Stomach (tissue), 9 donors: ENCODE measurements around the gene RALBP1. TPM values are rescaled to one million over a fixed set of nuclear protein-coding genes. Genes with fewer than 3 reads are reported as not detected.

ENCODE experiments used
- DNase-seq, 2 donors: peaks; one replicate each; pipeline versions ENCODE4 v3.0.0 to v3.0.0-alpha.2; 2013 to 2019
- H3K27ac ChIP-seq, 5 donors: fragments of 200-600 bp in 4 of 5; sonication (generic) in 4 of 5; one replicate each; pipeline ENCODE4 v1.5.1; 2013 to 2019; ENCODE audit warnings: mild to moderate bottlenecking in 1 of 5, moderate library complexity in 1 of 5
- H3K27me3 ChIP-seq, 3 donors: fragments of 200-600 bp; sonication (generic); one replicate each; pipeline ENCODE4 v1.5.1; 2017 to 2019; ENCODE audit warnings: mixed run types in 1 of 3
- H3K36me3 ChIP-seq, 4 donors: fragments of 200-600 bp; sonication (generic); 1 replicate in 3 of 4; 2 replicates in 1 of 4; pipeline ENCODE4 v1.5.1; 2016 to 2019
- H3K4me1 ChIP-seq, 4 donors: fragments of 200-600 bp; sonication (generic); one replicate each; pipeline ENCODE4 v1.5.1; 2016 to 2019
- H3K4me3 ChIP-seq, 4 donors: fragments of 200-600 bp; sonication (generic) in 3 of 4; one replicate each; pipeline ENCODE4 v1.5.1; 2016 to 2019; ENCODE audit warnings: mild to moderate bottlenecking in 1 of 4
- H3K9me3 ChIP-seq, 4 donors: fragments of 200-600 bp; sonication (generic); one replicate each; pipeline ENCODE4 v1.5.1; 2016 to 2019
- CTCF ChIP-seq, 7 experiments: fragments of 450-650 bp in 4 of 7; fragments of 200-600 bp in 3 of 7; sonication (generic) in 3 of 7; IDR thresholded peaks; one replicate each; pipeline ENCODE4 v1.5.1; 2016 to 2019; ENCODE audit warnings: antibody characterized with exemption in 7 of 7, control low read depth in 2 of 7, mild to moderate bottlenecking in 1 of 7
- EP300 ChIP-seq: sonication (generic); formaldehyde crosslinking; IDR thresholded peaks from one replicate; pipeline ENCODE4 v1.6.1; 2017; ENCODE audit warnings: antibody characterized with exemption
- POLR2A ChIP-seq, 4 donors: fragments of 450-650 bp; IDR thresholded peaks; one replicate each; pipeline ENCODE4 v1.6.1; 2016; ENCODE audit warnings: antibody characterized with exemption in 4 of 4, control low read depth in 2 of 4, mild to moderate bottlenecking in 1 of 4, moderate library complexity in 1 of 4
- POLR2AphosphoS5 ChIP-seq, 3 donors: sonication (generic); formaldehyde crosslinking; IDR thresholded peaks; one replicate each; pipeline ENCODE4 v1.6.1; 2016; ENCODE audit warnings: antibody characterized with exemption in 3 of 3
- WGBS, 5 donors: extraction: QIAGEN DNeasy Blood & Tissue Kit in 3 of 5; methylation state at CpG; one replicate each; pipeline versions ENCODE4 v1.1.5 to v1.1.7; 2013 to 2018; 5-methylcytosine and 5-hydroxymethylcytosine counted together
- intact Hi-C: fragments of 100-400 bp; cut with DNase I; formaldehyde crosslinking; loops from one replicate; pipeline ENCODE4 v1.15.1; 2023; ENCODE audit warnings: low total_unique reads
- polyA plus RNA-seq, 3 donors: library from polyadenylated mRNA; stranded (reverse); fragments of 200-250 nt; gene quantifications; one replicate each; pipeline ENCODE4 v1.2.3, GENCODE V29; 2013
- small RNA-seq, 4 donors: library from RNA; depleted of rRNA; stranded (forward); fragments of <200 nt; gene quantifications; one replicate each; pipeline ENCODE3, GENCODE V24; 2016
- total RNA-seq, 5 donors: library from RNA; depleted of rRNA; stranded (reverse); fragments of >200 nt; gene quantifications; one replicate each; pipeline versions ENCODE4 v1.1.0 to v1.2.3, GENCODE V29; 2014 to 2016
- donor health status: healthy with polysubstance abuse.
- donor health status: Bipolar disorder and iron deficiency.
- donor health status: healthy.

The RALBP1 gene
- total and polyA plus RNA-seq, 8 donors = 15.2 to 182 (median 43.6) TPM

- no peak for TF ChIP-seq EP300
- TF ChIP-seq CTCF (IDR thresholded peaks at IDR 0.05) = no peak
- TF ChIP-seq POLR2A (IDR thresholded peaks at IDR 0.05) = no peak
- no peak for TF ChIP-seq POLR2AphosphoS5 (IDR thresholded peaks at IDR 0.05)
- 90 to 95% (median 93%) methylated on average over 9 of the region's 9 CpGs for WGBS, 5 donors
- Histone ChIP-seq H3K4me3 (no peak overlapping the region), H3K9me3 (no peaks in the 10 kb centered on the region), H3K36me3 (peaks cover 9 to 71% (median 56%) of the 10 kb centered on the region in 4 donors), H3K27ac (no peak overlapping the region), H3K4me1 (peaks cover 0 to 22% (median 4%) of the 10 kb centered on the region in 4 donors), H3K27me3 (no peaks in the 10 kb centered on the region)
- intact Hi-C loops = no loop called here
- no peak for DNase-seq
Observed at GRCh38 chr18:9577361-9577760, 102.0 kb downstream of the RALBP1 start.

- H3K36me3 ChIP-seq = peaks cover 9 to 73% (median 59%) of the 10 kb centered on the region in 4 donors
- no peaks in the 10 kb centered on the region for H3K9me3 ChIP-seq
- H3K27ac ChIP-seq = no peak overlapping the region
- no peaks in the 10 kb centered on the region for H3K27me3 ChIP-seq
- intact Hi-C loops = no loop called here
- H3K4me1 ChIP-seq = peaks cover 0 to 22% (median 4%) of the 10 kb centered on the region in 4 donors
- no peak overlapping the region for H3K4me3 ChIP-seq
- no peak for DNase-seq
- TF ChIP-seq POLR2A (IDR thresholded peaks at IDR 0.05) (no peak), POLR2AphosphoS5 (IDR thresholded peaks at IDR 0.05) (no peak), EP300 (no peak), CTCF (IDR thresholded peaks at IDR 0.05) (no peak)
Observed at GRCh38 chr18:9578306-9578705, 103.0 kb downstream of the RALBP1 start.

- H3K4me1 ChIP-seq = peaks cover 0 to 10% (median 0%) of the 10 kb centered on the region in 4 donors
- H3K9me3 ChIP-seq = no peaks in the 10 kb centered on the region
- DNase-seq = no peak
- H3K36me3 ChIP-seq = peaks cover 9 to 77% (median 71%) of the 10 kb centered on the region in 4 donors
- H3K27ac ChIP-seq = no peak overlapping the region
- no peaks in the 10 kb centered on the region for H3K27me3 ChIP-seq
- WGBS, 5 donors = 95 to 98% (median 97%) methylated on average over 7 of the region's 7 CpGs
- no peak for TF ChIP-seq POLR2A (IDR thresholded peaks at IDR 0.05)
- no peak for TF ChIP-seq POLR2AphosphoS5 (IDR thresholded peaks at IDR 0.05)
- no peak overlapping the region for H3K4me3 ChIP-seq
- intact Hi-C loops = no loop called here
Observed at GRCh38 chr18:9581667-9582066, 106.4 kb downstream of the RALBP1 start.

GRCh38 chr18:9586814-9587213 lies 111.5 kb downstream of the RALBP1 start:
- Histone ChIP-seq H3K27me3 (no peaks in the 10 kb centered on the region), H3K9me3 (no peaks in the 10 kb centered on the region), H3K27ac (no peak overlapping the region), H3K4me3 (no peak overlapping the region), H3K36me3 (peaks cover 16 to 84% (median 69%) of the 10 kb centered on the region in 4 donors), H3K4me1 (peaks cover 0 to 15% (median 0%) of the 10 kb centered on the region in 4 donors)
- WGBS, 5 donors = 96 to 98% (median 98%) methylated on average over 3 of the region's 3 CpGs
- no peak for DNase-seq
- intact Hi-C loops = no loop called here
- TF ChIP-seq POLR2A (IDR thresholded peaks at IDR 0.05) (no peak), CTCF (IDR thresholded peaks at IDR 0.05) (no peak), POLR2AphosphoS5 (IDR thresholded peaks at IDR 0.05) (no peak), EP300 (no peak)

Small RNA genes lying within 50 kb of the gene (small RNA-seq; reads per million reads assigned to genes)
- 0 reads per million in 4 donors for gene RNU2-27P

Other genes starting within 250 kb of the RALBP1 start
- gene TWSG1, start 140.7 kb upstream of the RALBP1 start, total RNA-seq = 10 to 100 TPM in 4 of 5 donors, 1 to 10 TPM in 1; 9.3 to 76.0 (median 31.2) TPM
- gene TWSG1, start 140.7 kb upstream of the RALBP1 start, polyA plus RNA-seq = 10 to 100 TPM in 1 of 3 donors, 1 to 10 TPM in 2; 8.2 to 16.2 (median 8.3) TPM
- 100 to 1,000 TPM in 3 of 5 donors, 10 to 100 TPM in 2; 32.1 to 372 (median 133) TPM for gene PPP4R1, start 139.0 kb downstream of the RALBP1 start, total RNA-seq
- gene PPP4R1, start 139.0 kb downstream of the RALBP1 start, polyA plus RNA-seq = 10 to 100 TPM; 25.9 to 40.8 (median 28.9) TPM
- gene RAB31, start 232.8 kb downstream of the RALBP1 start, total RNA-seq = 10 to 100 TPM; 10.1 to 65.5 (median 47.8) TPM
- 10 to 100 TPM; 20.4 to 52.2 (median 25.8) TPM for gene RAB31, start 232.8 kb downstream of the RALBP1 start, polyA plus RNA-seq